Right lobe of liver (tissue), 4 donors: ENCODE results near the gene FKBP1A.

Experiments
- CTCF ChIP-seq, 4 donors: fragments of 200-600 bp in 3 of 4; fragments of 450-650 bp in 1 of 4; IDR thresholded peaks; one replicate each; pipeline versions ENCODE4 v1.5.1 to v1.8.0; 2016 to 2022; ENCODE audit warnings: antibody characterized with exemption in 4 of 4, mild to moderate bottlenecking in 2 of 4
- POLR2A ChIP-seq: fragments of 450-650 bp; IDR thresholded peaks from one replicate; pipeline ENCODE4 v1.6.1; 2017; ENCODE audit warnings: antibody characterized with exemption, mild to moderate bottlenecking
- donor health status: DM: no; HTN: no; CAD: no.
- donor health status: DM: no; HTN: no; CAD: no.
- donor health status: DM: no; HTN: yes; CAD: no.

- TF ChIP-seq CTCF (IDR thresholded peaks at IDR 0.05) (no peak), POLR2A (peak; percentile 43)
These were observed 64.8 kb downstream of the FKBP1A start for GRCh38 chr20:1327827-1328679.
